ENCODE measurements around the gene EIF3L.
"Not testable (repeated sequence)": the region's sequence is repeated elsewhere in the genome, so short reads cannot be mapped to it uniquely, and the experiment has no call there.

GRCh38 chr22:37799979-37800378 is 49.2 kb upstream of the EIF3L start:
- not testable (repeated sequence) for TF ChIP-seq POLR2A (IDR thresholded peaks at IDR 0.05; ENCODE audit: low read depth, low read length); POLR2AphosphoS5 (IDR thresholded peaks at IDR 0.05; ENCODE audit: low read depth, low read length); SPI1 (IDR thresholded peaks at IDR 0.05; ENCODE audit: low read depth, low read length); TAF1 (IDR thresholded peaks at IDR 0.05; ENCODE audit: low read depth, low read length); PAX5 (IDR thresholded peaks at IDR 0.05; ENCODE audit: insufficient read depth, low read length, severe bottlenecking)
